Measurements from ENCODE around the gene TBCCD1.
A peak's percentile ranks its signal among the peaks of the same experiment; 100 is the strongest.
"Not testable (repeated sequence)": the region's sequence is repeated elsewhere in the genome, so short reads cannot be mapped to it uniquely, and the experiment has no call there.

Gene TBCCD1

DNA sequence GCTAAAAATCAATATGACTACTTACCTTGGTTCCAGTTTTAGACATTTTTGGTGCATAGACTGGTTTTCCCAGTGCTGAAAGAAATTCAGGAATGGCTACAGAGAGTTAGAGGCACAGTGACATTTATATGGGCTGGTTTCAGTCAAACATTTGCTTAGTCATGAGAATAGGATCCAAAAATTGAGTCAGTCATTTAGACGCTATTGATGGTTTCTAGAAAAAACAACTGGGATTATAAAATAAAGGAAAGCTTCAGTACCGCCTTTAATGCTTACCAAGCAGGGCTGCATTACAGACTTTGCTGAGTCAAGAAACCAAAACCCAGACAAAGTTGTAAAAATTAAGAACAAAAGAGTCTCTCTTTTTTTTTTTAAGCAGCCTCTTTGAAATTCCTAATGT lies 22.9 kb downstream of the TBCCD1 start, which contains the start of gene CRYGS:
Gene CRYGS (minus strand): TSS at position 100 of the 400 bp plus-strand sequence. CDS start 54 bp downstream, at position 46.
- DNase-seq: no peak

DNA sequence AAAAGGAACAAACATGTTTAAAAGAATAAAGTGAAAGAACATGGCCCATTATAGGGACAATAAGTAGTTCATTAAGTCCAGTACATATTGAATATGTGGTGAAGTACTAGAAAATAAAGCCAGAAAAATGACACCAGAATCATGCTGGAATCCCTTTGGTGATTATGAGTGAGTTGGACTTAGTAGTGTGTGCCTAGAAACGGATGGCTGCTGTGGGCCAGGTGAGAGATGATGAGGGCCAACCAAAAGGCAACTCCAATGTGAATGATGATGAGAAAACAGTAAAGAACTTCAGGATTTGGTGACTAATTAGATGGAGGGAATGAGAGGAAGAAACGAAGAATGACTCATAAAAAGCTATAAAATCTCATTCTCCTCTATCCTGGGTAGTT lies 26.3 kb downstream of the TBCCD1 start:
- no peak for DNase-seq

GRCh38 chr3:186540221-186540834 lies 26.8 kb downstream of the TBCCD1 start:
- DNase-seq: peak; percentile 89

- no peak for DNase-seq
Measured at GRCh38 chr3:186538779-186539178, 28.4 kb downstream of the TBCCD1 start.

DNA sequence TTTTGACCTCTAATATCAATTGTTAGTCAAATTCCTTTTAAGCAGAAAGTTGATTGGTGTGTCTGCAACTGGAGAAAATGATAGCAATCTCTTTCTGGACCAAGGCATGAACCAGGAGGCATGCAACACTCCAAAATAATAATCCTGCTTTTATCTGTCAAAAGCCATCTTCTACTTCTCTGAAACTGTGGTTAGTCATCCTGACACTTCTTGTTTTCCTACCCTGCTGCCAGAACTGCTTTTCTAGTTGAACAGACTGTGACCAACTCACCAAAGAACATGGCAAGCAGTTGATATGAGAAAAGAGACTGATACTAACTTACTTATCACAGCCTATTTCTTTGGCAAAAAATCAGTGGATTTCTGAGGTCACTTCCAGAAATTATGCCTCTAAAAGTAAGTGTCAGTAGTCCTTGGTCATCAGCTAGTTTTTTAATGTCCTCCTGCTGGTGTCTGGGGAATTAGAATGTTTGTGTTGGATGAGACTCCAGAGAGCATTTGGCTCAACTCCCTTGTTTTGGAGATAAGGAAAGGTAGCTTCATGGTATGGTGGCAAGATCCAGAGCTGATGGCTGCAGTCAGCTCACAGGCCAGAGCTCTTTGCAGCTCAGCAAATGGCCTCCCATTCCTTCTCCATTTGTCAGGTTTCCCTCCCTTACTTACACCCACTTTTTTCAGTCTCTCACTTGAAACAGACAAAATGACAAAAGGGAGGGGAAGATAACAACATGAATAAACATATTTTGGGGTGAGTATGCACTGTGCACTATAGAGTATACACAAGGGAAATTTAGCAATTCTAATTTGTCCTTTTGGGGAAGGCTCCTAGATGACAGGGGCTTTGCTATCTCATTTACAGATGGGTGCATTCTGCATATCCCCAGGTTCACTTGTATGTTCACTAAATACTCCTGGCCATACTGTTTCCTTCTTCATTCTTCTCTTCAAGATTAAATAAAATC lies 30.0 kb downstream of the TBCCD1 start:
- no peak for DNase-seq

DNA sequence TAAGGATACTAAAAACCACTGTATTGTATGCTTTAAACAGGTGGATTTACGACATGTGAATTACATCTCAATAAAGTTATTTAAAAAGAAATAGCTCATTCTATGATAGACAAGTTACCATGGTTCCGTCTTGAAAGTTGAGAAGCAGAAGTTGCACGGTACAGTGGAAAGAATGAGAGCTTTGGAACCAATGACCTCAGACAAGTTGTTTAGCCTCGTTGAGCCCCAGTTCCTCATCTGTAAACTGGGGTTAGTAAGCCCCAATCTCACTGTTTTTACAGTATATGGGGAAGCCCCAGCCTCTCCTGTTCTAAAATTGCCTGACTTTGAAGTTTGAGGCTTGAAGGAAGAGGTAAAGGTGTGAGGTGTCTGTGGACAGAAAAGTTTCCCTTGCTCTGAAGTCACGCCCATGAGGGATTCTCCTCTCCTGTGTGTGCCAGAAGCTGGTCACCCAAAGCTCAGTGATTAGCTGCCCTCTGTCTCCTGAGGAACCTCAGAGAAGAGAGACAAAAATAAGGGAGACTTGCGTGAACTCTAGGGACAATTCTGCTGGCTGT lies 32.9 kb downstream of the TBCCD1 start:
- peak; percentile 66 for DNase-seq

- no peak for DNase-seq
Measured at GRCh38 chr3:186532598-186533072, 34.5 kb downstream of the TBCCD1 start.

GRCh38 chr3:186531694-186532093 lies 35.4 kb downstream of the TBCCD1 start:
- not testable (repeated sequence) for DNase-seq

DNA sequence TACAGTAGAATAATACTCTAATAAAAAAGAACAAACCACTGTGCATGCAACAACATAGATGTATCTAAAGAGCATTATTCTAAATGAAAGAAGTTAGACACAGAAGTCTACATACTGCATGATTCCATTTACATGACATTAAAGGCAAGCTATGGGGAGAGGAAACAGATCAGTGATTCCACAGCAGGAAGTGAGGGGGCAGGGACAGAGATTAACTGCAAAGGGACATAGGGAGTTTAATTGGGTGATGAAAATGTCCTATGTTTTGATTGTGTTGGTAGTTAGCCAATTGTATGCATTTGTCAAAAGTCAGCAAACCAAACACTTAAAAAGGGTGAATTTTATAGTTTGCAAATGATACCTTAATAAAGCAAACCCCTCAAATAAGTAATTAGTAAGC lies 36.7 kb downstream of the TBCCD1 start:
- no peak for DNase-seq

- no peak for DNase-seq
Measured at GRCh38 chr3:186529201-186529999, 37.7 kb downstream of the TBCCD1 start.

GRCh38 chr3:186526256-186526606 lies 40.9 kb downstream of the TBCCD1 start:
- no peak for DNase-seq

DNA sequence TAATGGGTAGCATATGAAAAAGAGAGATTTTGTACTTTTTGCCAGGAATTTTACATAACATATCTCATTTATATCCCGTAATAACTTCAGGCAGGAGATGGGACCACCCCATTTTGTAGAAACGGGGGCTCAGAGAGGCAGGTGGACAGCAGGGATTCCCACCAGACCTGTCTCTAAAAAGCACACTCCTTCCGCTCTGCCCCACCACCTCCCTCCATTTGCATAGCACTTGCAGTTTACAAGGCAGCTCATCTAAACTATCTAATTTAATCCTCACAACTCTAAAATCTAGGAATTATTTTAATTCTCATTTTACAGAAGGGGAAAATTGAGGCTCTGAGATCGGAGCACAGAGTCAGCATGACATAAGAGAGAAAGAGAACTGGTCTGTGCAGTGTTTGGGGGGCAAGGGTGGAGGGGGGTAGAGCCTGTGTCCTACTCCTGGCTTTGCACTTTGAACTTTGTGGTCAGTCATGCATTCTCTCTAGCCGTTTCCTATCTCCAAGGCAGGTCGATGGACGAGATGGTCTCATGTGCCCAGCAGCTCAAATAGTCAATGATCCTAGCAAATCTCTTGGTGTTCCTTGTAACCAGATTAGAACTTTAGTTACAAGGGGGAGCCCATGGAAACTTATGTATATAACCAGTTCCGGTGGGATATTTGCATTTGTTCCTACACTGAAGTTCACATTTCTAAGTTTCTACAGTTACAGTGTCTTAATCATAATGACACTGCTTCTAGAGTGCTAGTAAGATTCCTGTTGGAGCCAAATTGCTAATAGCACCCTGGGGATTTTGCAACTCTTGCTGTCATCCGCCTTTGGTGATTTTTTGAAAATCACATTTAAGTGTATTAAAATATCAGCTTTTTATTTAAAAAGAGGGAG lies 41.5 kb downstream of the TBCCD1 start:
- DNase-seq: no peak

DNA sequence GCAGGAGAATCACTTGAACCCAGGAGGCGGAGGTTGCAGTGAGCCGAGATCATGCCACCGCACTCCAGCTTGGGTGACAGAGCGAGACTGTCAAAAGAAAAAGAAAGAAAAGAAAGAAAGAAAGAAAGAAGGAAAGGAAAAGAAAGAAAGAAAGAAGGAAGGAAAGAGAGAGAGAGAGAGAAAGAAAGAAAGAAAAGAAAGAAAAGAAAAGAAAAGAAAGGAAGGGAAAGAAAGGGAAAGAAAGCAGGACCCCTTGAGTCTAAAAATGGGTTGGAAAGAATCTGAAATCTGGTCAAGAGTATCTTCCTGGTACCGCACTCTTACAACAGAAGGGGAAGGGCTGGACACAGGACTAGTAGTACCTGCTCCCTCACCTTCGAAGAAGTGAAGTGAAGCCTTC lies 42.5 kb downstream of the TBCCD1 start:
- no peak for DNase-seq

GRCh38 chr3:186523434-186523833 lies 43.7 kb downstream of the TBCCD1 start:
- no peak for DNase-seq

GRCh38 chr3:186523022-186523421 lies 44.1 kb downstream of the TBCCD1 start:
- no peak for DNase-seq

DNA sequence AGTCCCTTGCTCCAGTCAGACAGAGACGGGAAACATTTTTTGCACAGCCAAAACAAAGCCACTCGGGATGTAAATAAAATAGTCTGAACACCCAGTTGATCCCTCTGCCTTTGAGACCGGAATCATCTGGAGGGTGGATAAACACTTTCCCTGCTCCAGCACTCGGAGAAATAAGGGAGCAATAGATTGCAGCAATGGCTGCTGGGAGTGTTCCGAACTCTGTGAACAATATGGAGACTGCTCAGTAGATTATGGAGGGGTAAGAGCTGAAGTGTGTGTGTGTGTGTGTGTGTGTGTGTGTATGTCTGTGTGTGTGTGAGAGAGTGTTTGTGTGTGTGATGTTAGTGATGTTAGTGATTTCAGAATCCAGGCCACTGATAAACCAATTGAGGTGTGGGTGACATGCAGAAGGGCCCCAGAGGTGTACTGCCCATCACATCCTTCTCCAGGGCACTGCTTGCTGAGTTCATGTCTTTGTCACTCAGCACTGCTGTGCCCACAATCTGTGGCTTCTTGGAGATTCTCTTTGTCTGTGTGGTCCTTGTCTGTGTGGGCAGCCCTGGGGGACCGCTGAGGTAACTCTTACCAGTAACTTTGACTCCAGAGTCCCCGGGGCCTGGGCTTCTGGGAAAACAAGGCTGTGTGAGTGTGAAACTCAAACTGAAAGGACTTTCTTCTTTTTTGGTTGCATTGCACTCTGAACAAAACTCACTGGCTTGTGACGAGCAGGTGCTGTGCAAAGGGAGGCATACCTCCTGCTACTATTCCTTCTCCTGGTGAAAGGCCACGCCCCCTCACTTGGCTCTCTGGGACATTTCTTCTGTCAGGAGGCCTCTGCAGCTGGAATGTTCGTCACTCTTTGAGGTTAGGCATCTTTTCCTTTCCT lies 45.9 kb downstream of the TBCCD1 start:
- DNase-seq: peak; percentile 33

DNA sequence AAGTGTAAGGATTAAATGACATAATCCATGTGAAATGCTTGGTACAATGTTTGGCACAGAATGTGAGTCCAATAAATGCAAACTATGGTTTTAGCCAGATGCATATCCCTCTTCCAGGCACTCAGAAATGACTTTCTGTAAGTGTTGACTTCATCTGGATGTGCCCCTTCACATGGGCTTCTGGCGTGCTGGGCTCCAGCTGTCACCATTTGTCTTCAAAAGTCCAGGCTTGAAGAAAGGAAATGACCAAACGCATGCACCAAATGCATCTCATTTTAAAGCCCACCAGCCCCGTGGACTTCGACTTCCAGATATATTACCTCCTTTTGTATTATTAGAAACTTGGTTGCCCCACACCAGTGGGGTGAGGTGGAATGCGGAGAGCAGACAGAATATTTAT lies 46.7 kb downstream of the TBCCD1 start:
- DNase-seq: no peak

DNA sequence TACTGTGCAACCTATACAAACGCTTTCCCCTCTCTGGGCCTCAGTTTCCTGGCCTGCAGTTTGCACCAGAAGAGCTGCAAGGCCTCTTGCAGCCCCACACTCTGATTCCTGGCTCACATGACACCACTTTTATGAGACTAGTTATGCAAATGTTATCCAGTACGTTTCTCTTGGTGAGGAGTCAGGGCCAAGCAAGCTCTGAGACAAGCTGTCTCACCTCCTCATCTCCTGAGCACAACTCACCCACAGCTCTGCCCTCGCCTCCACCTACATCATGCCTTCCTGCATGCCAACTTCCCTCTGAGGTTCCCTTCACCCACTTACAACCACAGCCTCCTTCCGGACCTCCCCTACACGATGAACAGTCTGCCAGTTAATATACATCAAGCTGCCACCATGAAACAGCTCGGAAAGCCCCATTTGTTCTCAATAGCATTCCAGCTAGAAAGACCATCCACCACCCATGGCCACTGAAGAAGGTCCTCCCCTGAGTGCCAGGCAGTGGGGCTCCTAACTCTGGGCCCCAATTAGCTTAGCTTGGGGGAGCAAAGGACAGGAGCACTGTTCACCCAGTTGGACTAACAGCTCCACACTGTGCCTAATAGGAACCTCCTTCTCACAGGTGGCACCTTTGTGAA lies 48.0 kb downstream of the TBCCD1 start:
- peak; percentile 68 for DNase-seq

DNA sequence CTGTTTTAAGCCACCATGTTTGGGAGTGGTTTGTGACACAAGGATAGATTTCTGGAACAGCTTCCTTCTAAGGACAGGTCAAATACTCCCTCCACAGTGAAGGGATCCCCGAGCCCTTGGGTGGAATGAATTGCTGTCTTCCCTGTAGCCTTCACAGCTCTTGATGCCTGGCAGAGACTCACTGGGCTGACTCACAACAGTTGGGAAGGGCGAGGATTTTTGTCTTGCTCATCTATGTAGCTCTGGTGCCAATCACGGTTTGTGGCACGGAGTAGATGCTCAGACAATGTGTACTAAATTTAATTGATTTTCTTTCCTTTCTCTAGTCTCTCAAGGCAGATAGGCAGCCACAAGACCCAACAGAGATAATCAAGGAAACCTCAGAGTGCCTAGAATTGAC lies 49.9 kb downstream of the TBCCD1 start:
- DNase-seq: no peak

GRCh38 chr3:186516646-186517045 lies 50.5 kb downstream of the TBCCD1 start:
- DNase-seq: no peak
